Measurements from ENCODE around the gene CTRB2.

GRCh38 chr16:75189638-75190245, 17.2 kb downstream of the CTRB2 start:
- TF ChIP-seq EZH2 (IDR thresholded peaks at IDR 0.05; ENCODE audit: borderline replicate concordance, low read length), result no peak
- no peak for TF ChIP-seq CTCF (conservative IDR thresholded peaks at IDR 0.05 in 1 of 2, IDR thresholded peaks at IDR 0.05 in 1 of 2; ENCODE audit: extremely low read depth in 1 of 2, insufficient read depth in 1 of 2, low read depth in 1 of 2, low read length in 2 of 2)
